NK-92 (cell line): ENCODE results near the gene POGLUT2.

ENCODE experiments used
- DNase-seq: peaks from one replicate; lab custom pipeline; 2025; ENCODE audit not compliant: unreplicated experiment; lab: John Stamatoyannopoulos, UW

Gene POGLUT2

GRCh38 chr13:102770435-102770834 lies 28.3 kb downstream of the POGLUT2 start:
- DNase-seq, result no peak

DNA sequence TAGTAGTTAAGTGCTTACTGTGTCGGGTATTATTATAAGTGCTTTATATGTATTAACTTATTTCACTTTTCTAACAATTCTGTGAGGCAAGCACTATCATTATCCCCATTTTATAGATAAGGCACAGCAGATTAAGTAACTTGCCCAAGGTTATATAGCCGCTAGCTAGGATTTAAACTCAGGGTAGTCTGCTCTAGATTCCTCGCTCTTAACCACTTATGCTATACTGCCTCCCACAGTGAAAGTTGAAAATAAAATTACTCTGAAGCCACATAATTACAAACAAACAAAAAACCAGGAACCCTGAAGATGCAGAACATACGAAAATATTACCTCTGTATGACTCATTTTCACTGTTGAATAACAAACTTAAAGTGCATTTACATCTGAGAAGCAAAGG lies 29.1 kb downstream of the POGLUT2 start:
- DNase-seq, result no peak

DNA sequence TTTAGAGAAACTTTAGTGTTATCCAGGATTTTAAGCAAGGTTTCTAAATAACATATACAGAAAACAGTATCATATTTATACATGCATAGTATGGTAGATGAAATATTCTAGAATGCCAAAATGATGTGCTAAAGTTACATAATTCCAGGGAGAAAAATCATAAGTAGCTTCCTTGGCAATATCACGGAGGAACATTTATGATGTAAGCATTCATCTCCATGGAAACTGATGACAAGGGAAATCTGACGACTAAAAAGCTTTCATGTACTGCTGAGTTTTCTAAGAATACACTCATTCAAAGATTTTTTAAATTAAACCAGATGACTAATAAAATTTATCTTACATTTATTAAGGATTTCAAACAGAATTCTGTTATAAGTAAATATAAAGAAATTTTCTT lies 29.9 kb downstream of the POGLUT2 start:
- DNase-seq, result no peak

- no peak for DNase-seq
These were observed 35.0 kb downstream of the POGLUT2 start for GRCh38 chr13:102763741-102764140.

DNA sequence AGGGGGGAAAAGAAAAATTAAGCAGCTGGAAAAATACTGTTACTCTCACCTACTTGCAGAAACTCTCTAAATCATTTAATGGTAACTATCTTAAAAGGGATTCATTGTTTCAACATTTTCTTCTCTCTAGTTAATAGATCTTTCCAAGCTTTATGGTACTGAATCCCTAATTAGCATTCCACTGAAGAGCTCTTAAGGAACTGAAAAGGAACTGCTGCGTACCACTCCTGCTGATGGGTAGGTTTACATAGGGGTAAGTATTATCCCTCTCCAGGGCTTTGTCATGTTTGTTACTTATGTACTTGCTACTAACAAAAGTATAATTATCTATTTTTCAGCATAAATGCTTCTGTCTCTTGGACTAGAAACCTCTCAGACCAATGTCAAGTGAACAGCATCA lies 37.7 kb downstream of the POGLUT2 start:
- no peak for DNase-seq

GRCh38 chr13:102758842-102759241 lies 39.9 kb downstream of the POGLUT2 start:
- DNase-seq, result no peak

GRCh38 chr13:102757006-102757405 lies 41.8 kb downstream of the POGLUT2 start:
- DNase-seq, result no peak

- no peak for DNase-seq
These were observed 46.9 kb downstream of the POGLUT2 start for GRCh38 chr13:102751886-102752285.

DNA sequence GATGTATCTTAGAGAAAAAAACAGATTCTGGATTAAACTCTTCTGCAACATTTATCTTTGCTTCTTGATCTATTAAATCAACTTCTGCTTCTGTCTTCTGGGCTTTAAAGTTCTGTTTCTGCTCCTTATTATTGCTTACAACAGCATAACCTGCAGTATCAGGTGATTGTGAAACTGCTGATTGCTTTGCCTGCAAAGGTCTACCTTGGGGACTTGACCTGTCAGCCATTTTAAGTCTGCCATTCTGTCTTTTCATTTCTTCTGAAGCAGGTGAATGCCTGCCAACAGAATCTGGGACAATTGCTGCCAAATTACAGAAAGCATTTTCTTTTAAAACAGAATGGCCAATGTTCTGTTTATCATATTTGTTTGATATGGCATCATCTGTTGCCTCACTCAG lies 56.3 kb downstream of the POGLUT2 start:
- no peak for DNase-seq

GRCh38 chr13:102742101-102742500 lies 56.7 kb downstream of the POGLUT2 start:
- no peak for DNase-seq
